Colonic mucosa (tissue), 4 donors: Measurements from ENCODE around the gene RNLS. TPM values are rescaled to one million over a fixed set of nuclear protein-coding genes. Genes with fewer than 3 reads are reported as not detected.

Experiments
- DNase-seq: peaks from one replicate; pipeline ENCODE4 v3.0.0-alpha.2; 2020
- H3K27ac ChIP-seq: fragments of 200-600 bp; one replicate; pipeline ENCODE4 v1.8.0; 2021
- H3K27me3 ChIP-seq: fragments of 200-600 bp; one replicate; pipeline ENCODE4 v1.8.0; 2021
- H3K36me3 ChIP-seq: fragments of 200-600 bp; one replicate; pipeline ENCODE4 v1.8.0; 2021
- H3K4me1 ChIP-seq: fragments of 200-600 bp; one replicate; pipeline ENCODE4 v1.8.0; 2021; ENCODE audit warnings: mild to moderate bottlenecking
- H3K4me3 ChIP-seq: fragments of 200-600 bp; one replicate; pipeline ENCODE4 v1.8.0; 2021
- H3K9ac ChIP-seq, 2 donors: one replicate each; pipeline ENCODE4 v1.7.0; 2013; ENCODE audit warnings: control low read depth in 2 of 2, low read depth in 2 of 2, low read length in 2 of 2
- H3K9me3 ChIP-seq: fragments of 200-600 bp; one replicate; pipeline ENCODE4 v1.8.0; 2021
- intact Hi-C: fragments of 100-400 bp; cut with DNase I; formaldehyde crosslinking; loops from one replicate; pipeline ENCODE4 v1.14.1; 2022
- total RNA-seq, 2 donors: library from RNA; stranded (reverse); fragmentation: NEBNext Ultra II Directional in 1 of 2; extraction: Animal tissue kit (Norgen Biotek cat#: 25700) in 1 of 2; gene quantifications; one replicate each; pipeline ENCODE4 v1.2.1, GENCODE V29; 2021
- TF ChIP-seq, protein P1 (sequence below): fragments of 200-600 bp; IDR thresholded peaks from one replicate; pipeline ENCODE4 v1.8.0; 2022; ENCODE audit warnings: antibody characterized with exemption, mild to moderate bottlenecking
- donor health status: healthy.
- donor health status: DM: no; HTN: no; CAD: no.
- donor health status: DM: no; HTN: no; CAD: no.

RNLS gene
- total RNA-seq, 2 donors from 2014 or later, result 13.0 to 19.1 TPM

DNA sequence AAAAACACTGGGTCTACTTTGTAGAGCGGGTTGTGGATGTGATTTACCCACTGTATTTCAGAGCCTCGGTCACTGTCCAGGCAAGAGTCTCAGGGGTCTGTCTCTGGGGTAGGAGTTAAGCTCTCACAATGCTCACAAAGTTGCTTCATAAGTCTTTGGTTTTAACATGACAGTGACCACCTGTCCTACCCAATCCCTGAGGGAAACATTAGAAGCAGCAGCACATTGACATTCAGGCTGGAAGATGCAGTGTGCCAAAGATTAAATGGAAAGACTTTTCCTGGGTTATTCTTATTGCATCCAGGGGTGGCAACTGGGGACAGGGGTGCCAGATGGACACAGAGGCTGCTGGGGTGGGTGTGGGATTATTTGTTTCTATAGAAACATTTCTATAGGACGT, 330.0 kb downstream of the RNLS start:
- DNase-seq, result no peak
- Histone ChIP-seq H3K36me3 (no peaks in the 10 kb centered on the region), H3K27me3 (no peaks in the 10 kb centered on the region), H3K4me3 (no peak overlapping the region), H3K9me3 (no peaks in the 10 kb centered on the region), H3K9ac (no peak overlapping the region), H3K27ac (no peak overlapping the region), H3K4me1 (no peaks in the 10 kb centered on the region)
- intact Hi-C loops, result no loop called here
- TF ChIP-seq, protein P1, sequence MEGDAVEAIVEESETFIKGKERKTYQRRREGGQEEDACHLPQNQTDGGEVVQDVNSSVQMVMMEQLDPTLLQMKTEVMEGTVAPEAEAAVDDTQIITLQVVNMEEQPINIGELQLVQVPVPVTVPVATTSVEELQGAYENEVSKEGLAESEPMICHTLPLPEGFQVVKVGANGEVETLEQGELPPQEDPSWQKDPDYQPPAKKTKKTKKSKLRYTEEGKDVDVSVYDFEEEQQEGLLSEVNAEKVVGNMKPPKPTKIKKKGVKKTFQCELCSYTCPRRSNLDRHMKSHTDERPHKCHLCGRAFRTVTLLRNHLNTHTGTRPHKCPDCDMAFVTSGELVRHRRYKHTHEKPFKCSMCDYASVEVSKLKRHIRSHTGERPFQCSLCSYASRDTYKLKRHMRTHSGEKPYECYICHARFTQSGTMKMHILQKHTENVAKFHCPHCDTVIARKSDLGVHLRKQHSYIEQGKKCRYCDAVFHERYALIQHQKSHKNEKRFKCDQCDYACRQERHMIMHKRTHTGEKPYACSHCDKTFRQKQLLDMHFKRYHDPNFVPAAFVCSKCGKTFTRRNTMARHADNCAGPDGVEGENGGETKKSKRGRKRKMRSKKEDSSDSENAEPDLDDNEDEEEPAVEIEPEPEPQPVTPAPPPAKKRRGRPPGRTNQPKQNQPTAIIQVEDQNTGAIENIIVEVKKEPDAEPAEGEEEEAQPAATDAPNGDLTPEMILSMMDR, result no peak

DNA sequence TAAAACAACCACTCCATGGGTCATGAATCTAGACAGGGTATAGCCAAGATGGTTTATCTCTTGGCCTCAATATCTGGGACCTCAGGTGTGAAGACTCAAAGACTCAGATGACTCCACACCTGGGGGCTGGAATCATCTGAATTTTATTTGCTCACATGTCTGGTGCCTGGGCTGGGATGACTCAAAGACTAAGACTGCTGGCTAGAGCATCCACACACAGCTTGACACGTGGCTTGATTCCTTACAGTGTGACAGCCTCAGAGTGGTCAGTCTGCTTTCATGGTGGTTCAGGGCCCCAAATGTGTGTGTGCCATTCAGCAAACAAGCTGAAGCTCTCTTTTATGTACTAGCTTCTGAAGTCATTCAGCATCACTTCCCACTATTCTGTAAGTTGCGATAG, 333.7 kb downstream of the RNLS start:
- intact Hi-C loops, result no loop called here

DNA sequence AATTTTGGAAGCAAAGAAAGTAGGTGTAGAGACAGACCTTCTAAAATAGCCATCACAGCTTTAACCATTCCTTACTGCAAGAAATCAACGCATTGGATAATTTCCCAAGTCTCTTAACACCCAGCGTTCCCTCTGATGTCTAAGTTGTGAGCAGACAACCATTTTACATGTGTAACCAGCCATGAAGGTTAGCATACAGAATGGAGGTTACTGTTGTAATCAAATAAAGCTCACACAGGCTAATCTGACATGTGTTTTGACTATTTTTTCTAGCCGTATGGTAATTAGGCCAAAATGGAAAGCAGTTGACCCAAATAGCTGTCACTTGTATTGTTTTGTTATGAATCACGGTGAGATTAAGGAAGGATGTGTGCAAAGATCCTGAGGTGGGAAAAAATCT, 336.4 kb downstream of the RNLS start:
- TF ChIP-seq, protein P1, result no peak
- Histone ChIP-seq H3K27me3 (no peaks in the 10 kb centered on the region), H3K27ac (no peak overlapping the region)

More for the DNA sequence above, 333.7 kb downstream of the RNLS start:
- Histone ChIP-seq H3K36me3 (no peaks in the 10 kb centered on the region), H3K9ac (no peak overlapping the region), H3K4me1 (no peaks in the 10 kb centered on the region), H3K9me3 (no peaks in the 10 kb centered on the region), H3K27me3 (no peaks in the 10 kb centered on the region), H3K27ac (no peak overlapping the region), H3K4me3 (no peak overlapping the region)
- TF ChIP-seq, protein P1, result no peak
- no peak for DNase-seq

DNA sequence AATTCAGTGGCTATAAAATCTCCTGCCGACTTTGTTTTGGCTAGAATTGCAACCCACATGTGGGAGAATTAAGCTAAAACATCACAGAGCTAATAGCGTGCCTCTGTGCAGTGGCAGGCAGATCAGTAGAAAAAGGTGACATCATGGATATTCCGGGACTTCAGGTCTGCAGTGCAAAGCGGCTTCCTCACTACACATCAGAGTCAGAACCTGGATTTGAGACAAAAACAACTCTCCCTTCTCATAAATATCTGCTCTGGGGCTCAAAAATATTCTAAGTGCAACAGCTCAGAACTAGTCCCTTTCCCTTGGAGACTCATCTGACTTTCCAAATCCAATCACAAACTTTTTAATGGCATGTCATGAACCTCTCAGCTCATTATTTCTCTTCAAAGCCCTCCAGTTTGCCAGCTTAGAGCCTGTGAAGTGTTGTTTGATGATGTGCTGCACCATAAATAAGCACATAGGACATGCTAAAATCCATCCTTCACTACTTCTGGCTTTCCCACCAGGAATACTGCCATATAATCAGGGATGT, 337.1 kb downstream of the RNLS start:
- Histone ChIP-seq H3K9me3 (no peaks in the 10 kb centered on the region), H3K9ac (no peak overlapping the region), H3K27ac (no peak overlapping the region), H3K36me3 (no peaks in the 10 kb centered on the region), H3K4me3 (no peak overlapping the region), H3K27me3 (no peaks in the 10 kb centered on the region), H3K4me1 (no peaks in the 10 kb centered on the region)
- intact Hi-C loops, result no loop called here
- DNase-seq, result no peak
- TF ChIP-seq, protein P1, result no peak

More for the DNA sequence above, 336.4 kb downstream of the RNLS start:
- intact Hi-C loops, result no loop called here
- DNase-seq, result no peak
- no peaks in the 10 kb centered on the region for H3K9me3 ChIP-seq
- no peak overlapping the region for H3K4me3 ChIP-seq
- no peaks in the 10 kb centered on the region for H3K36me3 ChIP-seq
- H3K4me1 ChIP-seq, result no peaks in the 10 kb centered on the region
- H3K9ac ChIP-seq, result no peak overlapping the region

DNA sequence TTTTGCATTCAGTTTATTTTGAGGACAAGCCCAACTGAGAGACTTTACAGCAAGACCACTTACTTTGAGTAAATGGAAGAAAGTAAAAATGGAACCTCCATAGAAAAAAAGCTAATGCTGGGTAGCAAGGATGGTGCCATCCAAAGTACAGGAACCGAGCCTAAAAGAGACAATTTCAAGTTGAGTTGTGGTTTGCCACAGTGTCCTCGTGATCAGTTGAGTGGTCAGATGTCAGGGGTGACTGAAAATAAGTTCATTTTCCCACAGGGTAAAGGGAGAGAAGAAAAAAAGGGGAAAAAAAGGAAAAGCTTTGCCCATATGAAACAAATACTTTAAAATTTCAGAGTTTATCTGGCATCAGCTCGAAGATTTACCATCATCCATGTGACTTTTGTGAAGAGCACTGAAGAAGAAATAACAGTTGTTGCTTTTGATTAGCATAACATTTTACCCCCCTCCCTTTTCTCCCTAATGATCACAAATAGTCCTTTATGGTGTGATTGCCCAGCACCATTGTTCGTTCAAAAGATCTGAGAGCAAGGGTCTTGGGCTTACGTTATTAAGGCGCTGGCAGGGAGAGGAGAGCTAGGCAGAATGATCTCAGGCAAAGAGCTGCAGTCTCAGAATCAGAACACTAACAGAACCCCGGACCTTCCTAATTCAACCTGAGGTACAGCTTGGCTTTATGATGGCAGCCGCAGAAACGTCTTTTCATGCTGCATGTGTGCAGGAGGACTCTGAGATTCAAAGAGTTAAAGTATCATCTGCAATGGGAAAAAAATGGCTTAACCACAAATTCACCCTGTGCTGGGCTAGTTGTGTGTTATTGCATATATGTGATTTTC, 338.1 kb downstream of the RNLS start:
- Histone ChIP-seq H3K4me1 (no peaks in the 10 kb centered on the region), H3K9me3 (no peaks in the 10 kb centered on the region), H3K4me3 (no peak overlapping the region), H3K36me3 (no peaks in the 10 kb centered on the region), H3K27ac (no peak overlapping the region), H3K9ac (no peak overlapping the region), H3K27me3 (no peaks in the 10 kb centered on the region)
- intact Hi-C loops, result no loop called here
- DNase-seq, result no peak
- TF ChIP-seq, protein P1, result no peak
